HT-29 (cell line): ENCODE measurements around the gene ZNF774. TPM values are rescaled to one million over a fixed set of nuclear protein-coding genes. Genes with fewer than 3 reads are reported as not detected.

Experiments used
- small RNA-seq: library from RNA; depleted of rRNA; stranded (forward); fragments of <200 nt; gene quantifications from one replicate; pipeline ENCODE3, GENCODE V24; 2014
- total RNA-seq: library from RNA; depleted of rRNA; stranded (reverse); fragments of >200 nt; shearing (Covaris generic); gene quantifications from 2 replicates; pipeline ENCODE4 v1.2.3, GENCODE V29; 2014; rRNA removed

ZNF774 gene
- total RNA-seq, 1 experiment from 2014 or later = 2.5 TPM

Small RNA genes within 50 kb of the gene (small RNA-seq; reads per million reads assigned to genes)
- gene NDUFA3P4 = not detected

Other genes with a start within 250 kb of the ZNF774 start
- gene IDH2, start 249.8 kb upstream of the ZNF774 start, total RNA-seq = 177 and 202 TPM in 2 replicates
- 198 and 272 TPM in 2 replicates for gene SEMA4B, start 151.0 kb upstream of the ZNF774 start, total RNA-seq
- 165 and 178 TPM in 2 replicates for gene CIB1, start 118.3 kb upstream of the ZNF774 start, total RNA-seq
- 13.7 and 15.1 TPM in 2 replicates for gene GDPGP1, start 118.1 kb upstream of the ZNF774 start, total RNA-seq
- 0.03 and 0.28 TPM in 2 replicates for gene TTLL13, start 102.7 kb upstream of the ZNF774 start, total RNA-seq
- 129 and 136 TPM in 2 replicates for gene NGRN, start 86.6 kb upstream of the ZNF774 start, total RNA-seq
- gene IQGAP1, start 36.0 kb downstream of the ZNF774 start, total RNA-seq = 100 and 111 TPM in 2 replicates
- gene CRTC3, start 177.6 kb downstream of the ZNF774 start, total RNA-seq = 6.5 and 7.3 TPM in 2 replicates